ENCODE measurements around the gene WDFY4. TPM values are rescaled to one million over a fixed set of nuclear protein-coding genes. Genes with fewer than 3 reads are reported as not detected.

The WDFY4 gene
- polyA plus RNA-seq, 1 of the 3 experiments (the other 2 are of a cell fraction): not detected

- peaks cover 0 to 10% of the 10 kb centered on the region in 2 experiments; a peak in 1 of 4 replicates for H3K4me1 ChIP-seq (ENCODE audit: control insufficient read depth in 1 of 2, insufficient read depth in 2 of 2, low read depth in 1 of 2, low read length in 1 of 2)
- WGBS (ENCODE audit: low lambda C conversion rate): 28% methylated on average over 7 of the region's 7 CpGs
- POLR2A ChIA-PET: no interaction called here
Observed at GRCh38 chr10:48724127-48724526, 39.5 kb downstream of the WDFY4 start.

DNA sequence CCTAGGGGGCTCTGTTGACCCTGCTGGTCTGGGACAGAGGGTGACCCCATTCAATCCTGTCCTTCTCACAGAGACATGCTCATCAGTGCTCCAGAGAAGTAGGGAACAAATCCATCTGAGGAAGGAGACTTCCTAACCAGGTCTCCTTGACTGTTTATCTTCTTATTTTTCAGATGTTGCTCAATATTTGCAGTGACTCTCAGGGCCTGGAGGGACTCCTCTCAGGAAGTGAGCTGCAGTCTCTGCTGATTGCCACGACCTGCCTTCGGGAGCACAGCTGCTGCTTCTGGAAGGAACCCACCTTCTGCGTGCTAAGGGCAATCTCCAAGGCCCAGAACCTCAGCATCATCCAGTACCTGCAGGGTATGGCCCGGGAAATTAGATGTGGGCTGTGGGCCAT is 41.0 kb downstream of the WDFY4 start:
- TF ChIP-seq FOSL2 (IDR thresholded peaks at IDR 0.05; ENCODE audit: borderline replicate concordance, low read depth) (no peak), GATA2 (CRISPR knock-in tag; IDR thresholded peaks at IDR 0.05) (no peak)
- Histone ChIP-seq H3K9me3 (no peaks in the 10 kb centered on the region), H3K36me3 (replicated peaks in 1 of 2; ENCODE audit: control insufficient read depth in 1 of 2, insufficient read depth in 2 of 2, low read length in 1 of 2) (no peaks in the 10 kb centered on the region), H3K27ac (ENCODE audit: low read depth in 2 of 2, low read length in 1 of 2) (no peak overlapping the region), H3K79me2 (ENCODE audit: insufficient read depth) (no peaks in the 10 kb centered on the region), H3K9me2 (no peaks in the 10 kb centered on the region), H4K20me1 (ENCODE audit: insufficient read depth) (no peaks in the 10 kb centered on the region), H3K4me3 (ENCODE audit: low read depth in 2 of 2, low read length in 1 of 2) (no peak overlapping the region), H2AFZ (ENCODE audit: low read depth) (no peak overlapping the region), H3K4me1 (ENCODE audit: control insufficient read depth in 1 of 2, insufficient read depth in 2 of 2, low read depth in 1 of 2, low read length in 1 of 2) (peaks cover 0 to 10% of the 10 kb centered on the region in 2 experiments; a peak in 1 of 4 replicates), H3F3A (replicated peaks; ENCODE audit: insufficient read depth) (no peaks in the 10 kb centered on the region), H3K9ac (no peak overlapping the region), H3K4me2 (no peak overlapping the region), H3K27me3 (ENCODE audit: insufficient read depth) (no peaks in the 10 kb centered on the region)
- WGBS (ENCODE audit: low lambda C conversion rate): 21% methylated on average over 4 of the region's 4 CpGs
- ChIA-PET CTCF (no interaction called here), POLR2A (no interaction called here)
- peak; percentile 23 for DNase-seq

More at GRCh38 chr10:48724127-48724526, 39.5 kb downstream of the WDFY4 start:
- no peak overlapping the region for H3K27ac ChIP-seq (ENCODE audit: low read depth in 2 of 2, low read length in 1 of 2)
- H3K9me2 ChIP-seq: no peaks in the 10 kb centered on the region
- no peaks in the 10 kb centered on the region for H3F3A ChIP-seq (replicated peaks; ENCODE audit: insufficient read depth)
- H2AFZ ChIP-seq (ENCODE audit: low read depth): no peak overlapping the region
- no peak overlapping the region for H3K4me2 ChIP-seq
- no peak overlapping the region for H3K9ac ChIP-seq
- no peaks in the 10 kb centered on the region for H3K27me3 ChIP-seq (ENCODE audit: insufficient read depth)
- DNase-seq: no peak
- CTCF ChIA-PET: no interaction called here
- H3K9me3 ChIP-seq: no peaks in the 10 kb centered on the region
- no peaks in the 10 kb centered on the region for H4K20me1 ChIP-seq (ENCODE audit: insufficient read depth)
- TF ChIP-seq RAD21 (IDR thresholded peaks at IDR 0.05; ENCODE audit: low read length) (no peak), TAF1 (IDR thresholded peaks at IDR 0.05; ENCODE audit: borderline replicate concordance, low read depth, low read length) (no peak), TEAD4 (IDR thresholded peaks at IDR 0.05; ENCODE audit: borderline replicate concordance, insufficient read depth) (no peak), POLR2AphosphoS5 (IDR thresholded peaks at IDR 0.05; ENCODE audit: low read depth, low read length) (no peak), YY1 (IDR thresholded peaks at IDR 0.05; ENCODE audit: low read depth) (no peak), NRF1 (IDR thresholded peaks at IDR 0.05; ENCODE audit: low read depth, low read length) (no peak), EZH2phosphoT487 (IDR thresholded peaks at IDR 0.05; ENCODE audit: borderline replicate concordance, low read depth) (no peak), PBX3 (IDR thresholded peaks at IDR 0.05) (no peak), RCOR1 (IDR thresholded peaks at IDR 0.05; ENCODE audit: low read length) (no peak), SMC3 (IDR thresholded peaks at IDR 0.05; ENCODE audit: low read depth, low read length) (no peak), CHD2 (IDR thresholded peaks at IDR 0.05; ENCODE audit: low read length, partially characterized antibody) (no peak)
- TF ChIP-seq, protein P1, sequence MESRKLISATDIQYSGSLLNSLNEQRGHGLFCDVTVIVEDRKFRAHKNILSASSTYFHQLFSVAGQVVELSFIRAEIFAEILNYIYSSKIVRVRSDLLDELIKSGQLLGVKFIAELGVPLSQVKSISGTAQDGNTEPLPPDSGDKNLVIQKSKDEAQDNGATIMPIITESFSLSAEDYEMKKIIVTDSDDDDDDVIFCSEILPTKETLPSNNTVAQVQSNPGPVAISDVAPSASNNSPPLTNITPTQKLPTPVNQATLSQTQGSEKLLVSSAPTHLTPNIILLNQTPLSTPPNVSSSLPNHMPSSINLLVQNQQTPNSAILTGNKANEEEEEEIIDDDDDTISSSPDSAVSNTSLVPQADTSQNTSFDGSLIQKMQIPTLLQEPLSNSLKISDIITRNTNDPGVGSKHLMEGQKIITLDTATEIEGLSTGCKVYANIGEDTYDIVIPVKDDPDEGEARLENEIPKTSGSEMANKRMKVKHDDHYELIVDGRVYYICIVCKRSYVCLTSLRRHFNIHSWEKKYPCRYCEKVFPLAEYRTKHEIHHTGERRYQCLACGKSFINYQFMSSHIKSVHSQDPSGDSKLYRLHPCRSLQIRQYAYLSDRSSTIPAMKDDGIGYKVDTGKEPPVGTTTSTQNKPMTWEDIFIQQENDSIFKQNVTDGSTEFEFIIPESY (IDR thresholded peaks at IDR 0.05; ENCODE audit: borderline replicate concordance, low read depth): no peak
- no peak overlapping the region for H3K4me3 ChIP-seq (ENCODE audit: low read depth in 2 of 2, low read length in 1 of 2)
- no peaks in the 10 kb centered on the region for H3K36me3 ChIP-seq (replicated peaks in 1 of 2; ENCODE audit: control insufficient read depth in 1 of 2, insufficient read depth in 2 of 2, low read length in 1 of 2)
- no peaks in the 10 kb centered on the region for H3K79me2 ChIP-seq (ENCODE audit: insufficient read depth)
